VCaP (cell line): ENCODE measurements around the gene ATP6V1F.

Experiments used
- H3K27ac ChIP-seq: fragments of 450-650 bp; 2 replicates; pipeline ENCODE4 v1.5.1; 2017
- CTCF ChIP-seq: fragments of 450-650 bp; conservative IDR thresholded peaks from 2 replicates; pipeline ENCODE4 v1.5.1; 2017; ENCODE audit warnings: mild to moderate bottlenecking, moderate library complexity

ATP6V1F gene

GRCh38 chr7:128841171-128841690, 21.4 kb upstream of the ATP6V1F start:
- no peak overlapping the region for H3K27ac ChIP-seq
- TF ChIP-seq CTCF = no peak

GRCh38 chr7:128841921-128842673, 20.6 kb upstream of the ATP6V1F start:
- TF ChIP-seq CTCF = peak; percentile 50
- H3K27ac ChIP-seq = no peak overlapping the region

GRCh38 chr7:128842674-128843641, 19.7 kb upstream of the ATP6V1F start:
- H3K27ac ChIP-seq = no peak overlapping the region
- TF ChIP-seq CTCF = no peak

GRCh38 chr7:128843938-128844621, 18.6 kb upstream of the ATP6V1F start:
- no peak for TF ChIP-seq CTCF
- H3K27ac ChIP-seq = no peak overlapping the region

GRCh38 chr7:128844777-128845311, 17.8 kb upstream of the ATP6V1F start:
- H3K27ac ChIP-seq = no peak overlapping the region
- no peak for TF ChIP-seq CTCF

- no peak overlapping the region for H3K27ac ChIP-seq
- TF ChIP-seq CTCF = no peak
Observed at GRCh38 chr7:128845475-128845874, 17.2 kb upstream of the ATP6V1F start.

GRCh38 chr7:128845987-128846386, 16.7 kb upstream of the ATP6V1F start:
- no peak for TF ChIP-seq CTCF
- H3K27ac ChIP-seq = no peak overlapping the region
